WI38 (cell line): ENCODE data around the gene MTPN.

Experiments used
- H3K4me3 ChIP-seq: 2 replicates; pipeline ENCODE4 v1.5.1; 2011; ENCODE audit warnings: low read depth, mild to moderate bottlenecking, control low read depth, low read length
- TF ChIP-seq, protein P1 (sequence below): IDR thresholded peaks from 2 replicates; pipeline ENCODE4 v1.5.1; 2012; ENCODE audit warnings: low read depth, mild to moderate bottlenecking, control low read depth, low read length

The MTPN gene

DNA sequence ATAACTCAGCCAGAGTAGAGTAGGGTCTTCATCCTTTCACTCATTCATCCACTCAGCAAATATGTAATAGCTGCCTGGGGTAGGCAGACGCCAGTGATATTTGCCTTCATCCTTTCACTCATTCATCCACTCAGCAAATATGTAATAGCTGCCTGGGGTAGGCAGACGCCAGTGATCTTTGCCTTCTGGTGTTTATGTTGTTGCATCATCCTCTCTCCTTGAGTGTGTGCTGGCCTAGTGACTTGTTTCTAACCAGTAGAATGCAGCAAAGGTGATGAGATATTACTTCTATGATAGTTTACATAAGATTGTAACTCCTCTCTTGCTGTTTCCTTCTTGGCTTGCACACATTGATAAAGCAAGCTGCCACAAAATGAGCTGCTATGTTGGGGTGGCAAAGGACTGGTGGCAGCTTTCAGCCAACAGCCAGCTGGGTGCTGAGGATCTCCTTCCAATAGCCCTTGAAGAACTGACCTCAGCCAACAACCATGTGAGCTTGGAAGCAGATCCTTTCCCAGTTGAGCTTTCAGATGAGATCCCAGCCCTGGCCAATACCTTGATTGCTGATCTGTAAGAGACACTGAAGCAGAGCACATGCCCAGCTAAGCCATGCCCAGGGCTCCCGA is 23.2 kb upstream of the MTPN start:
- TF ChIP-seq, protein P1, sequence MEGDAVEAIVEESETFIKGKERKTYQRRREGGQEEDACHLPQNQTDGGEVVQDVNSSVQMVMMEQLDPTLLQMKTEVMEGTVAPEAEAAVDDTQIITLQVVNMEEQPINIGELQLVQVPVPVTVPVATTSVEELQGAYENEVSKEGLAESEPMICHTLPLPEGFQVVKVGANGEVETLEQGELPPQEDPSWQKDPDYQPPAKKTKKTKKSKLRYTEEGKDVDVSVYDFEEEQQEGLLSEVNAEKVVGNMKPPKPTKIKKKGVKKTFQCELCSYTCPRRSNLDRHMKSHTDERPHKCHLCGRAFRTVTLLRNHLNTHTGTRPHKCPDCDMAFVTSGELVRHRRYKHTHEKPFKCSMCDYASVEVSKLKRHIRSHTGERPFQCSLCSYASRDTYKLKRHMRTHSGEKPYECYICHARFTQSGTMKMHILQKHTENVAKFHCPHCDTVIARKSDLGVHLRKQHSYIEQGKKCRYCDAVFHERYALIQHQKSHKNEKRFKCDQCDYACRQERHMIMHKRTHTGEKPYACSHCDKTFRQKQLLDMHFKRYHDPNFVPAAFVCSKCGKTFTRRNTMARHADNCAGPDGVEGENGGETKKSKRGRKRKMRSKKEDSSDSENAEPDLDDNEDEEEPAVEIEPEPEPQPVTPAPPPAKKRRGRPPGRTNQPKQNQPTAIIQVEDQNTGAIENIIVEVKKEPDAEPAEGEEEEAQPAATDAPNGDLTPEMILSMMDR: no peak
- no peak overlapping the region for H3K4me3 ChIP-seq

- TF ChIP-seq, protein P1: no peak
Observed at GRCh38 chr7:135998081-135998480, 20.9 kb upstream of the MTPN start.

DNA sequence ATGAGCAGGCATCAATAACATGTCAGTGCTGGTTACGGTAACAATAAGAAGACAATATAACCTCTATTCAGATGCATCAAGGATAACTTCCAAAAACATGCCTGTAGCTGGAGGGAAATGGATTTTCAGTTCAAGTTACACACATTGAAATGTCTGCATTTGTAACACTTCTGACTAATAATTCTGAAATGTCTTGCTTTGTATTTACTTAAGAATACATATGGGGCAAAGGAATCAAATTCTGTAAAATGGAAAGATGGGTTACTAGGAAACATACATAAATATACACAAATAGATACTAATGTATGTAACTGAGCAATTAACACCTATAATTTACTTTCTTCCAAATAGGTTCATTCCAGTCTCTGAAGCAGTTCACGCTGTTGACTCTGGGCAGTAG is 18.6 kb upstream of the MTPN start:
- TF ChIP-seq, protein P1: no peak
- H3K4me3 ChIP-seq: no peak overlapping the region

More at GRCh38 chr7:135998081-135998480, 20.9 kb upstream of the MTPN start:
- no peak overlapping the region for H3K4me3 ChIP-seq

- TF ChIP-seq, protein P1: no peak
- H3K4me3 ChIP-seq: no peak overlapping the region
Observed at GRCh38 chr7:135994466-135995205, 17.5 kb upstream of the MTPN start.

GRCh38 chr7:135993950-135994349 is 16.8 kb upstream of the MTPN start:
- no peak overlapping the region for H3K4me3 ChIP-seq
- TF ChIP-seq, protein P1: no peak

DNA sequence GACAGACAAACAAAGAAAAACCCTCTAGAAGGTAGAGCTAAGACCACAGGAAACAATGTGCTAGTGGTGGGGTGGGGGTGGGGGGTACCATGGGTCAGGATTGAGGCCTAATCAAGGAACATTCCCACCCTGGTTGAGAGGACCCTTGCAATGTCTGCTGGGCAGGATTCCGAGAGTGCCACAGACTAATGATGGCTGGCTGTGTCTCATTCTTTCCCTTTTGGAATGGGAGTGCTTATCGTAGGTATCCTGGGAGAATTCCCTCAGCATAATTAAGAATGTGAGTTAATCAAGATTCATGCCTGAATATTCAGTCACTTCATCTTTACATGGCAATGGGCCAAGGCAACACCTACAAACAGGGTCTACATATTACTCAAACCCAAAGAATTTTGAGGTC is 14.7 kb upstream of the MTPN start:
- TF ChIP-seq, protein P1: no peak
- no peak overlapping the region for H3K4me3 ChIP-seq

- TF ChIP-seq, protein P1: no peak
- no peak overlapping the region for H3K4me3 ChIP-seq
Observed at GRCh38 chr7:135991322-135991721, 14.2 kb upstream of the MTPN start.
